Type B pancreatic cell (in vitro differentiated cells): ENCODE measurements around the gene CERS1. TPM values are rescaled to one million over a fixed set of nuclear protein-coding genes. Genes with fewer than 3 reads are reported as not detected.
A peak's percentile ranks its signal among the peaks of the same experiment; 100 is the strongest.

ENCODE experiments used
- DNase-seq: peaks from one replicate; pipeline ENCODE4 v3.0.0; 2021; ENCODE audit warnings: mixed read lengths; ENCODE audit not compliant: unreplicated experiment; ENCODE audit errors: extremely low spot score
- H3K27ac Mint-ChIP-seq: 2 replicates; pipeline ENCODE4 v1.8.0; 2021; ENCODE audit warnings: mild to moderate bottlenecking, mixed read lengths
- H3K27me3 Mint-ChIP-seq: 2 replicates; pipeline ENCODE4 v1.8.0; 2021; ENCODE audit warnings: mixed read lengths
- H3K36me3 Mint-ChIP-seq: 2 replicates; pipeline ENCODE4 v1.8.0; 2021; ENCODE audit warnings: mixed read lengths
- H3K4me1 Mint-ChIP-seq: one replicate; pipeline ENCODE4 v1.8.0; 2021; ENCODE audit warnings: mixed read lengths; ENCODE audit not compliant: unreplicated experiment
- H3K4me3 Mint-ChIP-seq: 2 replicates; pipeline ENCODE4 v1.8.0; 2021; ENCODE audit warnings: mild to moderate bottlenecking, mixed read lengths
- H3K9me3 Mint-ChIP-seq: 2 replicates; pipeline ENCODE4 v1.8.0; 2021; ENCODE audit warnings: mixed read lengths
- CTCF ChIP-seq: fragments of 200-600 bp; sonication (generic); conservative IDR thresholded peaks from 2 replicates; pipeline ENCODE4 v1.5.0; 2021; ENCODE audit warnings: antibody characterized with exemption, mild to moderate bottlenecking
- total RNA-seq: library from RNA; stranded (reverse); gene quantifications from 2 replicates; pipeline ENCODE4 v1.2.1, GENCODE V29; 2021; ENCODE audit warnings: low replicate concordance

CERS1 gene
- total RNA-seq, 1 donor from 2014 or later: 14.8 TPM

GRCh38 chr19:18849838-18850400 lies 46.0 kb downstream of the CERS1 start:
- Mint-ChIP-seq H3K36me3 (peaks cover 7% of the 10 kb centered on the region), H3K4me3 (peak overlapping the region; percentile 65), H3K27ac (peak overlapping the region; percentile 71), H3K9me3 (no peaks in the 10 kb centered on the region), H3K4me1 (peaks cover 55% of the 10 kb centered on the region), H3K27me3 (no peaks in the 10 kb centered on the region)
- no peak for DNase-seq
- TF ChIP-seq CTCF: no peak

GRCh38 chr19:18848878-18849661 lies 46.9 kb downstream of the CERS1 start:
- peak overlapping the region; percentile 71 for H3K27ac Mint-ChIP-seq
- no peak for DNase-seq
- no peak for TF ChIP-seq CTCF
- H3K4me1 Mint-ChIP-seq: peaks cover 55% of the 10 kb centered on the region
- H3K36me3 Mint-ChIP-seq: peaks cover 7% of the 10 kb centered on the region
- no peaks in the 10 kb centered on the region for H3K9me3 Mint-ChIP-seq
- H3K4me3 Mint-ChIP-seq: peak overlapping the region; percentile 65
- no peaks in the 10 kb centered on the region for H3K27me3 Mint-ChIP-seq

GRCh38 chr19:18847549-18848463 lies 48.2 kb downstream of the CERS1 start:
- peak; percentile 12 for TF ChIP-seq CTCF
- Mint-ChIP-seq H3K27me3 (no peaks in the 10 kb centered on the region), H3K4me1 (peaks cover 62% of the 10 kb centered on the region), H3K36me3 (no peaks in the 10 kb centered on the region), H3K9me3 (no peaks in the 10 kb centered on the region), H3K4me3 (no peak overlapping the region), H3K27ac (peak overlapping the region; percentile 68)
- DNase-seq: no peak

- H3K9me3 Mint-ChIP-seq: no peaks in the 10 kb centered on the region
- DNase-seq: peak; percentile 79
- H3K4me1 Mint-ChIP-seq: peaks cover 66% of the 10 kb centered on the region
- no peak overlapping the region for H3K4me3 Mint-ChIP-seq
- peak overlapping the region; percentile 68 for H3K27ac Mint-ChIP-seq
- H3K36me3 Mint-ChIP-seq: peaks cover 3% of the 10 kb centered on the region
- peak; percentile 91 for TF ChIP-seq CTCF
- H3K27me3 Mint-ChIP-seq: no peaks in the 10 kb centered on the region
These were observed 49.0 kb downstream of the CERS1 start for GRCh38 chr19:18846862-18847548.

- no peak overlapping the region for H3K27ac Mint-ChIP-seq
- no peak for DNase-seq
- H3K4me3 Mint-ChIP-seq: no peak overlapping the region
- H3K4me1 Mint-ChIP-seq: peaks cover 71% of the 10 kb centered on the region
- no peaks in the 10 kb centered on the region for H3K27me3 Mint-ChIP-seq
- no peak for TF ChIP-seq CTCF
- H3K9me3 Mint-ChIP-seq: no peaks in the 10 kb centered on the region
- peaks cover 3% of the 10 kb centered on the region for H3K36me3 Mint-ChIP-seq
These were observed 50.0 kb downstream of the CERS1 start for GRCh38 chr19:18845961-18846360.
